Stimulated activated CD8-positive, alpha-beta memory T cell treated with anti-CD3 and anti-CD28 coated beads, Interleukin-2, amount 100 ng/mL, for 1 hour (primary cell): ENCODE results near the gene DLEU7.

Experiments used
- DNase-seq, 2 donors: peaks; one replicate each; pipeline ENCODE4 v3.0.0-alpha.2; 2020; ENCODE audit warnings: low read depth in 2 of 2

DLEU7 gene

DNA sequence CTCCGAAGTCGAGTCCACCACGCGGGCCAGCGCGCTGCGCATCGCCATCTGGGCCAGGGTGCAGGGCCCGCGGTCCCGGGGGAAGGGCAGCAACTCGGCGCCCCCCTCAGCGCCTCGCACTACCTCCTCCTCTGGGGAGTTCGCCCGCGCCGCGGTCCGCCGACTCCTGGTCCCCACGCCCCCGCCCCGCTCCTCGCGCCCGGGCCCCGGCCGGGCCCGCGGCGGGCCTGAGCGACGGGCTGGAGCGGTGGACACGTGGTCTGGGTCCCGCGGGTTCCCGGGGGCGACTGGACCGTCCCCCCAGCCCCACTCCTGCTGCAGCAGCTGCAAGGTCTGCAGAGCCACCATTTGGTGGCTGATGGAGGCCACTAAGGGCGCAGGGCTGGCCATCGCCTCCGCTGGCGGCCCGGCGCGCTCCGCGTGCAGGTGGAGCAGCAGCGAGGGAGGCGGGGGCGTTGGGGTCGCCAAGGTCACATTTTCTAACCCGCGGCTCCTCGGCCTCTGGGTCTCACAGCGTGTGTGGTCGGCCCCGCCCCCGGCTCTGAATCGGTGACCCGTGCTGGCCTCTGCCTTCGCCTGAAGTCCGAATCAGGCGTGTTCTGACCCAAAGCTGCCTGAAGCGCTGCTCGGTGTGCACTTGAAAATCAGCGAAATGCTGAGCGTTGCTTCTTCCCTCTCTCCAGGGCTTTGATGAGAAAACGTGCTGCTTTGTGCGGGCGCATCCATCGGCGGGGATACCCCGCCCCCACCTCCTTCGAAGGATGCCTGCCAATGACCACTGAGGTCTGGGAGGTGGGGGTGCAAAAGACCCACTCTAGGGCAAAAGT is at the start of gene DLEU7:
DLEU7 (minus strand) TSS at position 436 of the 827 bp plus-strand sequence; CDS start at position 390, 46 bp downstream.
- no peak for DNase-seq

DNA sequence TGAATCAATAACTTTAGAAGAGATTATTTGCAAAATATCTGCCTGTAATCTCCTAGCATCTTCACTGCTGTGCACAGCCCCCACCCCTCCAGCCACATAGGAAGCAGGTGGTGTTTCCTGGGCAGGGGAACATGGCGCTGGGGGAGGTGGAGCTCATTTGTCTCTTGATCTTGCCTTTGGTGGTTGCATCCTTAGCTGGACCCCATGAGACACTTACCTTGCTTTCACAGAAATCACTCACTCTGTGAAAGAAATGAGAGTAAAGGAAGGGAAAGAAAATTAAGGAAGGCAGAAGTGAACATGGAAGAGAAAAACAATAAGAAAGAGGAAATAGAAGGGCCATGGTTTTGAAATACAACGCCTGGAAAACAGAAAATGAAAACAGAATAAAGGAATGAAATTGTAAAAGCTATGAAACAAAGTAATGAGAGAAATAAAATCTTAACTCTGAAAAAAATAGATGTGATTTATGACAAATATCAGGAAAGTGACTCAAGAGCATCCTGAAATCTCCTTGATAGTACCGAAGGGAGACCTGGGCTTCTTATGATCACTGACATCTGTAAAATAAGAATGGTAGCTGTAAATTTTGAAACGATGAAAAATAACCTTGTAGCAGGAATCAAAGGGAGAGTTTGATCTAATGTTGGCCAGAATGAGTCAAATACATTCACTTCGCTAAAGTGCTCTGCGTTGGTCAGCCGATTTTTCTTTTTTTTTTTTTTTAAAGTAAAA is 48.9 kb upstream of the DLEU7 start:
- no peak for DNase-seq

GRCh38 chr13:50891206-50891605 is 47.7 kb upstream of the DLEU7 start:
- DNase-seq, result no peak

GRCh38 chr13:50889317-50889716 is 45.8 kb upstream of the DLEU7 start:
- no peak for DNase-seq

GRCh38 chr13:50888362-50888761 is 44.9 kb upstream of the DLEU7 start:
- no peak for DNase-seq

- DNase-seq, result no peak
Measured at GRCh38 chr13:50887151-50887550, 43.7 kb upstream of the DLEU7 start.

DNA sequence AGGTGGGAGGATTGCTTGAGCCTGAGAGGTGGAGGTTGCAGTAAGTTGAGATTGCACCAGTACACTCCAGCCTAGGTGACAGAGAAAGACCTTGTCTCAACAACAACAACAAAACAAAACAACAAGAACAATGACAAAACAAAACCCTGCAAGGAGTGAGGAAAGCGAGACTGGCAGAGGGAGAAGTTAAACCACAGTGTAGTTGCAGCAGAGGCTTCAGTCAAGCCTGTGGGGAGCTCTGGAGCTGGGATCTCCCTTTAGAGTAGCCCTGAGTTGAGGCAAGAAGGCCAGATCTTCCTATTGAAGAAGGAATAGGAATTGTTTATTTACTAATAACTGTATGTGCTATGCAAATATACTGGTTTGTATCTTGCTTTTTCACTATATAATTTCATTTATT is 40.8 kb upstream of the DLEU7 start:
- DNase-seq, result no peak

DNA sequence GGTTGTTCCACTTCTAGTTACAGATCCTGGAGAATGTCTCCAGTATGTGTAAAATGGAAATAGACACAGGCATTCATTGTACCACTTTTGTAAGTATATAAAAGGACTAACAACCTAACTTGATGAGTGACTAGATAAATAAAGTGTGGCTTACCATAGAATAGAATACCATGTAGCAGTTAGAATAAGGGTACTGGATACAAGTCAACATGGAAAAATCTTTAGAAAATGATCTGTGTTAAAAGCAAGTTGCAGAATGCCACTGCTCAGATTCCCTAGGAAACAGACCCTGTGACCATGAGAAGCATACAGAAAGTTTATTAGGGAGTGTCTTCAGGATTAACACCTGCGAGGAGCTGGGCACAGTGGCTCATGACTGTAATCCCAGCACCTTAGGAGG is 40.2 kb upstream of the DLEU7 start:
- DNase-seq, result no peak

DNA sequence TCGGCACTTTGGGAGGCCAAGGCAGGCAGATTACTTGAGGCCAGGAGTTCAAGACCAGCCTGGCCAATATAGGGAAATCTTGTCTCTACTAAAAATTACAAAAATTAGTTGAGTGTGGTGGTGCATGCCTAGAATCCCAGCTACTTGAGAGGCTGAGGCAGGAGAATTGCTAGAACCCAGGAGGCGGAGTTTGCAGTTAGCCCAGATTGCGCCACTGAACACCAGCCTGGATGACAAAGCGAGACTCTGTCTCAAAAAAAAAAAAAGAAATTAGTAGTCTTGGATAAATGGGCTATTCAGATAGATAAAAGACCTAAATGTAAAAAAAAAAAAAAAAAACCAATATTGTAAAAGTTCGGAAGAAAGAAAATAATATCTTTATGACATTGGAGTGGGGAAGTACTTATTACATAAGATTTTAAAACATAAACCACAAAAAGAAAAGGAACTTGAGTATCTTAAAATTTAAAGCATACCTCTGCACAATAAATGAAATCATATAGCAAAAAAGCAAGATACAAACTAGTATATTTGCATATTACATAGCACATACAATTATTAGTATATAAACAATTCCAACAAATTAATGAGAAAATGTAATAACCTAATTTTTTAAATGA is 39.4 kb upstream of the DLEU7 start:
- DNase-seq, result no peak

DNA sequence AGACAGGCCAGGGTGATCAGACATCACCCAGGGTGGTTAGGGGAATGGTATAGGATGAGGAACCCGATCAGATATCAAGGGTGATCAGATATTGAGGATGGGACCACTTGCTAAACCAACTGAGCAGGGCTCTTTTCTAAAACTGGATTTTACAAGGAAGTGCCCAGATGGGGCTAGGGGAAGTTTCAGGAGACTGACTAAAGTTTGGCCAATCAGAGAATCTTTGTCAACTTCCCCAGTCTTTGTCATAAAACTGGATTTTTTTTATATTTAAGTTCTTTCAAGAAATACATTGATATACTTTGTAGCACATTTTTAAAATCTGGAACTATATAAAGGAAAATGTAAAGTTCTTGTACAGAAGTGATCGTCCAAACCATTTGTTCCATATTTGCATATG is 30.5 kb upstream of the DLEU7 start:
- no peak for DNase-seq

- no peak for DNase-seq
Measured at GRCh38 chr13:50873467-50873866, 30.0 kb upstream of the DLEU7 start.

DNA sequence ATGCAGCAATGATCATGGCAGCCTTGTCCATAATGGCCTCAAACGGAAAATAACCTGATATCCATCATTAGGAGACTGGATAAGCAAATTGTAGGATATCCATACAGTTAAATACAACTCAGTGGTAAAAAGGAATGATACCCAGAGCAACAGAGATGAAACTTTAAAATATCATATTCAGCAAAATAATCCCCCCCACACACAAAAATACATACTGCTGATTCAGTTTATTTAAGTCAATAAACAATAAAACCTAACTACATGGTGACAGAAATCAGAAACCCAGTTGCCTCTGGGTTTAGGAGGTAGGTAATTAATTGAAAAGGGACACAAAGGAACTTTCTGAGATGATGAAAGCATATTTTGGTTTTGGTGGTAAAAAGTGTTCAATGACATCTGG is 27.9 kb upstream of the DLEU7 start:
- no peak for DNase-seq

GRCh38 chr13:50867637-50867945 is 24.1 kb upstream of the DLEU7 start:
- DNase-seq, result no peak

DNA sequence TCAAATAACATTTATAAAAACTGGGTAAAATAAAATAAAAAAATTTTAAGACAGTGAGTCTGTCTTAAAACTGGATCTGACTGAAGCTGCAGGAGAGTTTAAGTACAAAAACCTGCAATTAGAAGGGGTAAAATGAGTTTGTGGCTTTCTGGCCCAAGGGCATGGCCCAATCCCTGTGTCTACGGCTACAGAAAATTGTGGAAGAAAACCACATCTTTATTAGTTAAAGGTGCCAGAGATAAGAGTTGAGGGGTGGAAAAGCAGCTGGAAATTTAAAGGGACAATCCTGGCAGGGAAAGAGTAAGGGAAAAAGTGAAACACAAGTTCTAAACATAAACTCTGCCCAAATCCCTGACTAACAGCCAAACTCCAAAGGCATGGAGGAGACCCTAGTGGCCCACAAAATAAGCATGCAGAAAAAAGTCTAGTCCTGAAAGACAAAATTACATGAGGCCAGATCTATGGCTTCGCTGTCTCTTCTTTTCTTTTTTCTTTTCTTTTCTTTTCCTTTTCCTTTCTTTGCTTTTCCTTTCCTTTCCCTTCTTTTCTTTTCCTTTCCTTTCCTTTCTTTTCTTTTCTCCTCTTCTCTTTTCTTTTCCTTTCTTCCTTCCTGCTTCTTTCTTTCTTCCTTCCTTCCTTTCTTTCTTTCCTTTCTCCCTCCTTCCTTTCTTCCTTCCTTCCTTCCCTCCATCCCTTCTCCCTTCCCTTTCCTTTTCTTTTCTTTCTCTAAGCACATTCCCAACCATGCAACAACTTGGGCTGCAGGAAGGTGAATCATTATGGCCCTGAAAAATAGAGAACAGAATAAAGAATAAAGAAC is 23.5 kb upstream of the DLEU7 start:
- no peak for DNase-seq

DNA sequence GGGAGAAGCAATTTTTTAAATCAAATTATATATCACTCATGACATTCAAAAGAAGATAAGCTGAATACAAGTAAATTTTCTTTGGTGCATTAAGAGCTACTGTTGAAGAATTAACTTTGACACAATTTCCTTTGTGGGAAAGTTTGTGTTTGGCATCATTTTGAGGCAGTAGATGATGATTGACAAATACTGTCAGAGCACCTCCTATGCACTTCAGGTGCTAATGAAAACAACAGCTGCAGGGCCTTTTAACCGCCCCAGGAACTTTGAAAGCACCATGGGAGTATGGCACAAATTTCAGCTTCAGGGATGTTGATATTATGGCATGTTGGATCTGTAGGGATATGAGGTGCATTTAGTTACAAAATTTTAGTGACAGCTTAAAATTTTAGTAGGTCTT is 21.0 kb upstream of the DLEU7 start:
- no peak for DNase-seq

DNA sequence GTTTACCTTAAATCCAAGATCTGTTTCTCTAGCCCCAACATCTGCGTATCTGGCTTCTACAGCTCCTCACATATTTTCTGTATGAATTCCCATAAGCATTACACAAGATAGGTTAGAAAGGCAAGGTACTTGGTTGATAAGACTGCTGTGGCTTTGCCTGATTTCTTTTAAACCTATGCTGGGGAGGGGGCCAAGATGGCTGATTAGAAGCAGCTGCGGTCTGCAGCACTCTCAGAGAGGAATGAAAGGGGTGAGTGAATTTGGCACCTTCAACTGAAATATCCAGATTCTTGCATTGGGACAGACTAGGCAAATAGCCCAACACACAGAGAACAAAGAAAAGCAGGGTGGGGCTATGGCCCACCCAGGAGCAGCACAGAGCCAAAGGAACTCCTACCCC is 12.2 kb upstream of the DLEU7 start:
- no peak for DNase-seq

DNA sequence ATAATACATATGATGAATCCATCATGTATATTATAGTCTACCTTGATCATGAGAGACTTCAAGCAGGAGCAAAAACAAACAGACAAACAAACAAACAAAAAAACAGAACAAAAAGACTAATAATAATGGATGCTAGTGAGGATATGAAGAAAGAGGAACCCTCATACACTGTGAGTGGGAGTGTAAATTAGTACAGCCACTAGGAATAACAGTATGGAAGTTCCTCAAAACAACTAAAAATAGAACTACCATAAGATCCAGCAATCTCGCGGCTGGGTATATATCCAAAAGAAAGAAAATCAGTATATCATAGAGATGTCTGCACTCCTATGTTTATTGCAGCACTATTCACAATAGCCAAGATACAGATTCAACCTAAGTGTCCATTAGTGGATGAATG is 7.0 kb upstream of the DLEU7 start:
- DNase-seq, result no peak

DNA sequence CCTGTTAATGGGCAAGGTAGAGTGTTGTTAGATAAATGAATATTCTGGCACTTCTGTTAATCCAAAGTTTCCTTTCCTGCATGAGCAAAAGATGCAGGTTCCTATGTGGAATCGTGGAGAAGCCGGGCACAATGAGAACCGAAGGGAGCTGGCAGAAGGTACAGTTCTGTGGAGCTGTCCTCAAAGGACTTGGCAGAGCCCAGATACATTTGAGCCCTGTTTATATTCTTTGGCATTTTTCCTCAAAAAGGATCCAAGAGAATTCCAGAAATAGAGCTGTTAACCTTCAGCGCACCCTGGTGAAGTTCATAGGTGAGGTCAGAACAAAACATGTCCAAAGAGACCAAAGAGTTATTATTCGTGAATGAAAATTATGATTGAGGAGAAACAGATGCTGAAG is 4.0 kb upstream of the DLEU7 start:
- no peak for DNase-seq

GRCh38 chr13:50846861-50847475 is 3.5 kb upstream of the DLEU7 start:
- DNase-seq, result no peak

GRCh38 chr13:50845211-50845610 is 1.7 kb upstream of the DLEU7 start:
- DNase-seq, result no peak

- no peak for DNase-seq
Measured at GRCh38 chr13:50844084-50844875, 788 bp upstream of the DLEU7 start.
